H1 (cell line): ENCODE measurements around the gene SEC14L5.

ENCODE experiments used
- CBX5 ChIP-seq: fragments of 300-800, 300-1000 bp; sonication (generic); IDR thresholded peaks from 2 replicates; pipeline ENCODE4 v1.7.1; 2016; ENCODE audit warnings: antibody characterized with exemption, low read length, low read depth
- CEBPB ChIP-seq: IDR thresholded peaks from 2 replicates; pipeline ENCODE4 v1.6.1; 2012; ENCODE audit warnings: low read depth, low read length
- CHD1 ChIP-seq: IDR thresholded peaks from 2 replicates; pipeline ENCODE4 v1.6.1; 2012; ENCODE audit warnings: low read depth, low read length, improper control_type of control experiment
- CTCF ChIP-seq, 3 experiments: IDR thresholded peaks; 1 replicate in 2 of 3; 2 replicates in 1 of 3; pipeline versions ENCODE4 v1.5.1 to v1.6.1; 2011; ENCODE audit warnings: low read length in 3 of 3, mild to moderate bottlenecking in 3 of 3, inconsistent platforms in 2 of 3, low read depth in 1 of 3, moderate library complexity in 1 of 3; ENCODE audit not compliant: insufficient read depth in 1 of 3; ENCODE audit errors: control extremely low read depth in 1 of 3
- HDAC2 ChIP-seq, 2 experiments: fragments of 300-600 bp in 1 of 2; sonication (generic) in 1 of 2; IDR thresholded peaks; 2 replicates each; pipeline ENCODE4 v1.6.1; 2011 to 2012; ENCODE audit warnings: low read depth in 2 of 2, low read length in 2 of 2, mild to moderate bottlenecking in 2 of 2, moderate library complexity in 2 of 2, borderline replicate concordance in 1 of 2, inconsistent platforms in 1 of 2
- HDAC6 ChIP-seq: IDR thresholded peaks from one replicate; pipeline ENCODE4 v1.7.1; 2012; ENCODE audit warnings: low read depth, mild to moderate bottlenecking, inconsistent platforms, low read length, moderate library complexity
- JUN ChIP-seq: IDR thresholded peaks from 2 replicates; pipeline ENCODE4 v1.6.1; 2011; ENCODE audit warnings: low read depth, mild to moderate bottlenecking, improper control_type of control experiment, low read length
- SIN3A ChIP-seq, 2 experiments: IDR thresholded peaks in 1 of 2; conservative IDR thresholded peaks in 1 of 2; 2 replicates each; pipeline ENCODE4 v1.6.1; 2011 to 2012; ENCODE audit warnings: low read length in 2 of 2, improper control_type of control experiment in 1 of 2, low read depth in 1 of 2, mild to moderate bottlenecking in 1 of 2
- SP1 ChIP-seq: IDR thresholded peaks from 2 replicates; pipeline ENCODE4 v1.6.1; 2011; ENCODE audit warnings: low read depth, low read length
- TF ChIP-seq, protein P1 (sequence below): IDR thresholded peaks from 2 replicates; pipeline ENCODE4 v1.6.1; 2011; ENCODE audit warnings: low read length, improper control_type of control experiment

- TF ChIP-seq CTCF (IDR thresholded peaks at IDR 0.05; ENCODE audit: control extremely low read depth in 1 of 3, insufficient read depth in 1 of 3, low read depth in 1 of 3, low read length in 3 of 3) (no peak), CBX5 (no peak), CEBPB (no peak), HDAC6 (no peak), HDAC2 (IDR thresholded peaks at IDR 0.05; ENCODE audit: borderline replicate concordance in 1 of 2, low read depth in 2 of 2, low read length in 2 of 2) (no peak), SIN3A (conservative IDR thresholded peaks at IDR 0.05 in 1 of 2, IDR thresholded peaks at IDR 0.05 in 1 of 2; ENCODE audit: low read depth in 1 of 2, low read length in 2 of 2) (no peak), JUN (no peak), SP1 (no peak), CHD1 (no peak)
- TF ChIP-seq, protein P1, sequence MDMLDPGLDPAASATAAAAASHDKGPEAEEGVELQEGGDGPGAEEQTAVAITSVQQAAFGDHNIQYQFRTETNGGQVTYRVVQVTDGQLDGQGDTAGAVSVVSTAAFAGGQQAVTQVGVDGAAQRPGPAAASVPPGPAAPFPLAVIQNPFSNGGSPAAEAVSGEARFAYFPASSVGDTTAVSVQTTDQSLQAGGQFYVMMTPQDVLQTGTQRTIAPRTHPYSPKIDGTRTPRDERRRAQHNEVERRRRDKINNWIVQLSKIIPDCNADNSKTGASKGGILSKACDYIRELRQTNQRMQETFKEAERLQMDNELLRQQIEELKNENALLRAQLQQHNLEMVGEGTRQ: no peak
Measured at GRCh38 chr16:5019775-5020174, 61.6 kb downstream of the SEC14L5 start.
